ENCODE measurements around the gene AMACR.
"Not testable (repeated sequence)": the region's sequence is repeated elsewhere in the genome, so short reads cannot be mapped to it uniquely, and the experiment has no call there.

The AMACR gene

GRCh38 chr5:33964132-33964700 lies 43.6 kb downstream of the AMACR start:
- DNase-seq, result no peak

GRCh38 chr5:33958176-33958575 lies 49.7 kb downstream of the AMACR start:
- no peak for DNase-seq

- no peak for DNase-seq
Measured at GRCh38 chr5:33957577-33958150, 50.2 kb downstream of the AMACR start.

GRCh38 chr5:33952175-33952574 lies 55.7 kb downstream of the AMACR start:
- not testable (repeated sequence) for DNase-seq

- DNase-seq, result no peak
Measured at GRCh38 chr5:33944543-33945132, 63.2 kb downstream of the AMACR start.

GRCh38 chr5:33941090-33941489 lies 66.8 kb downstream of the AMACR start:
- DNase-seq, result no peak

GRCh38 chr5:33939556-33940262 lies 68.1 kb downstream of the AMACR start:
- no peak for DNase-seq

- no peak for DNase-seq
Measured at GRCh38 chr5:33938881-33939280, 69.0 kb downstream of the AMACR start.

GRCh38 chr5:33938507-33938796 lies 69.4 kb downstream of the AMACR start:
- DNase-seq, result no peak

GRCh38 chr5:33937707-33938506 lies 69.9 kb downstream of the AMACR start:
- no peak for DNase-seq

GRCh38 chr5:33937017-33937706 lies 70.7 kb downstream of the AMACR start:
- DNase-seq, result no peak

GRCh38 chr5:33936381-33937016 lies 71.4 kb downstream of the AMACR start, which contains the start of gene RXFP3:
RXFP3 (plus strand) TSS chr5:33936386; CDS start chr5:33936741, 355 bp downstream.
- DNase-seq, result no peak

Measured in effector CD8-positive, alpha-beta T cell (primary cell).